Activated gamma-delta T cell (primary cell): ENCODE measurements around the gene KSR2.
"Not testable (repeated sequence)": the region's sequence is repeated elsewhere in the genome, so short reads cannot be mapped to it uniquely, and the experiment has no call there.

Experiments
- DNase-seq: peaks from one replicate; lab custom pipeline; 2025; lab: John Stamatoyannopoulos, UW

The KSR2 gene

DNA sequence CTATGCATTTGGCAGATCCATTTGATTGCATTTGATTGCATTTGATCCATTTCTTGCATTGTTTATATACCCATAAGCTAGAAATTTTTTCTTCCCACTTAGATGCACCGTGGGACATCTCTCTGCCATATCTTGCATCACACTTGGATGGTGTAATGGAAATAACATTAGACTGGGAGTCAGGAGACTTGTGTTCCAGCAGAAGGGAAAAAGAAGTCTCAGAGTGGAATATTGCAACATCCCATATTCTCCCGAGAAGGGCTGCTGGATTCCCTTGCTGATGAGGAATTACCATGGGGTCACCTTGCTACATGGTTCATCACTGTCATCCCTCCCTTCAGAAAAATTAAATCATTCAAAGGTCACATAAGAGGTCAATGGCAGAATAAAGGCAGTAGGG lies 78.1 kb downstream of the KSR2 start:
- no peak for DNase-seq

DNA sequence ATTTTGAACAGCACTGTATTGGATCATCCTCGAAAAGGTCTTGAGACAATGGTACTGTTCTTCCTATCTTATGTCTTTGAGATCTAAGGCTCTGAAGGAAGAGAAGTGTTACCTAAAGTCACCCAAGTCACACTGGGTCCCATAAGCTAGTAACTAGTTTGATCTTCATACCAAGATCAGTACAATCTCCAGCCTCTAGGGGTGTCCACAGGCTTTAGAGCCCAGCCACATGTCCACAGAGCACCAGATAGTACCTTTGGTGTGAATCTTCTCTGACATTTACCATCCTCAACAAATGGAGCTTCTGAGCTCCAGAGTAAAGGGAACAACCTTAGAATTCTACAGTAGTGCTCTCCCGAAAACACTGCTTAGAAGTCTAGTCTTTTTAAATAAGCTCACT lies 78.7 kb downstream of the KSR2 start:
- DNase-seq: no peak

DNA sequence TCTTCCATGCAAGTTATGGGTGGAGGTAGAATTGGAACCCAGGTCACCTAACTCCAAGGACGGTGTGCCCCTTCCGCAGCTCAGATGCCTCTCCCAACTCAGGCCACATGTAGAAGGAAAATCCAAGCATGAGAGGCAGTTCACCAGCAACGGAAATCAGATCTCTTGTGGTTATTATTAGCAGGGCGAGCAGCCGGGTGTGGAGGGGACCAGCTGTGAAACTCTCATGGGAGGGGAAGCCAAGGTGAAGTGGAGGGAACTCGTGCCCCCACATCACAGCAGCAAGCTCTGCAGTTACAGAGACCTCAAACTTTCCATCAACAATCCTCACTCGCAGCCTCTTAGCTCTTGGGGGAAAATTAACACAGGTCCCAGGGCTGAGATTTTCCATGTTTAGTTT lies 79.7 kb downstream of the KSR2 start:
- no peak for DNase-seq

DNA sequence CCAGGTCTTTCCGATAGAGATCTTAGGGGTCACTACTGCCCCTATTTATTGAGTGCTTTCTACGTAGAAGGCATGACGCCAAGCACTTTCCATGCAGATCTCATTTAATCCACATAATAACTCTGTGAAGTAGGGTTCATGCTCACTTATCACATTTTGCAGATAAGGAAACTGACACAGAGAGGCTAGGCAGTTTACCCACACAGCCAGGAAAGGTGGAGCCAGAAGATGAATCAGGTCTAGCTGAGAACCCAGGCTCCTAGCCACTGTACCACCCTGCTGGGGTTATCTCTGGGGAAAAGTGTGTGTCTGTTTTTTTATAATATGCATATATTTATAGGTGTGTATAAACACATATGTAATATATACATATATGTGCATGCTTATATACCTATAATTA lies 83.6 kb downstream of the KSR2 start:
- no peak for DNase-seq

DNA sequence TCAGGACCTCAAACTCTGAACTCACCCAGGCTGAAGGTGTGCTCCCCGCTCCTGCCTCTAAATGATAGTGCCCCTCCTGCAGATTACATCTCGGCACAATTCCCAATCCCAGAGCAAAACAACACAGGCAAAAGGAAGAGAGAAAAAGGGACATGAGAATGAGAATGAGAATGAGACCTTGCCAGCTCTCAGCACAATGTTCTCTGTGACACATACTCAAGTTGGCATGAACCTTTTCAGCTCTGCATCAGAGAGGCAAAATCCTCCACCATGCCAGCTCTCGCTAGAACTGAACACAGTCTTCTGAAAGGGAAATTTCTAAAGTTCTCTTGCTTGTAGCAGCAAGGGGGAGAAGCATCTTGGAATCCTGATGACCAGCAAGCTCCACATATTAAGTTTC lies 84.6 kb downstream of the KSR2 start:
- no peak for DNase-seq

DNA sequence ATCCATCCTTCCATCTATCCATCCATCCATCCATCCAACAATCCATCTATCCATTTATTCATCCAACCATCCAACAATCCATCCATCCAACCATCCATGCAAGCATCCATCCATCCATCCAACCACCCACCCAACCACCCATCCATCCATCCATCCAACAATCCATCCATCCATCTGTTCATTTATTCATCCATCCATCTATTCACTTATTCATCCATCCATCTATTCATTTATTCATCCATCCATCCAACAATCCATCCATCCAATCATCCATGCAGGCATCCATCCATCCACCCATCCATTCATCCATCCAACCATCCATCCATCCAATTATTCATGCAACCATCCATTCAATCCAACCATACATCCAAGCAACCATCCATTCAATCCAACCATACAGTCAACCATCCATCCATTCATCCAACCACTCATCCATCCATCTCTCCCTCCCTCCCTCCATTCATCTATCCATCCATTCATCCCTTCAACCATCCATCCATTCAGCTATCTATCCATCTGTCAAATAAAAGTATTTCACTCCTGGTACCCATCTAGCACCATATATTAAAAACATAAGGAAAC lies 86.1 kb downstream of the KSR2 start:
- no peak for DNase-seq

DNA sequence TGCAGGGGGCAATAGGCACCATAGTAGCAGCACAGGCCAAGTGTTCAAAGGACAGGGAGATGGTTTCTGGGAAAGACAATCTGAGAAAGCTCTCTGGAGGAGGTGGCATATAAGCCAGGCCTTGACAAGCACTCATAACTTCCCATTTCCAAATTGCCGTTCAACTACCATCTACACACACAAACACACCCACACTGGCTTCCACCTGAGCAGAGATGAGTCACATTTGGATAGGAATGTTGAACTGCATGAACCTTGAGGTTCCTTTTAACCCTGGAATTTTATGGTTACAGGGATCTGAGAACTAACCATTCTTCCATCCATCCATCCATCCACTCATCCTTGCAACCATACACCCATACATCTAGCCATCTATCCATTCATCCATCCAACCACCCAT lies 86.6 kb downstream of the KSR2 start:
- no peak for DNase-seq

DNA sequence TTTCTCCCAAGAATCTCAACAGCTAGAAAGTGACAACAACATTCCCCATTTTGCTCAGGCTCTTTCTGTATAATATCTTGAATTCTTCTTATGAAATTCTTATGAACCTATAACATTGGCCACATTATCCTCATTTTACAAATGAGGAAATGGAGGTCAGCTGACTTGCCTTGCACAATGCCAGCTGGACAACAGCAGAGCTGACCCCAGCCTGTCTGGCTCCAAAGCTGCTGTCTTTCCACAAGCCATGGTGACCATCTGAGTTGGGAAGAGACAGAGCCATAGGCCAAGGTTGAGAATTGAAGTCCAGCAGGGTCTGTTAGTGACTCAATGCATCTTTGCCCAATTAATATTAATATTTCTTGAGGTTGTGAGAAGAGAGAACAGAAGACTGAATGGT lies 87.3 kb downstream of the KSR2 start:
- no peak for DNase-seq

DNA sequence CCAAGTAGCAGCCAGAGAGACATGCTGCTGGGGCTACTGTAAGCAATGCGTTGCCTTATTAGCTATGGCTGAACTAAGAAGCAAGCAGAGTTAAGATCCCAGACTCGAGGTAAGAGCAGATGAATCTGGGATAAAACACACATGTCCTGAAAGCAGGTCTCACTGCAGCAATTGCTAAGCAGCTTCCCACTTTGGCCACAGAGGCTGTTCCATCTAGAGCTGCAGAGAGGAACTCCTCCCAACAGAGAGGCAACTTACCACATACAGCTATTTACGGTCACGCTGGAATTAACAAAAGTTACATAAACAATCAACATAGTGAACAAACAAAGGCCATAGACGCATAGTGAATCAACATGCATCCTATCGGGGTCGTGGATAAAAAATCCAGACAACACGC lies 90.2 kb downstream of the KSR2 start:
- DNase-seq: no peak

DNA sequence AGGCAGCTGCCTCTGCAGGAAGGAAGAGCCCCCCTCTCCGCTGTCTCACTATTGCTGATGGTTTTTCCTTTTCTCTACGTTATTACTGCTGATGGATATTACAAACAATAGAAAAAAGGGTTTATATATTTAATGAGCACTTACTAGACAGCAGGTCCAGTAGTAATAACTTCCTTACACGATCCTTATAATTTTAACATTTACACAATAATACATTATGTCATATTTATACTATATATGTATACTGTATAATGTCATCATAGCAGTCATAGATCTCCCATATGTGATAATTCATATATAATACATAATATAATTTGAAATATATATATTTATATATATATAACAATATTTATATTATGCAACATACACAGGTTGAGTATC lies 92.4 kb downstream of the KSR2 start:
- DNase-seq: no peak

DNA sequence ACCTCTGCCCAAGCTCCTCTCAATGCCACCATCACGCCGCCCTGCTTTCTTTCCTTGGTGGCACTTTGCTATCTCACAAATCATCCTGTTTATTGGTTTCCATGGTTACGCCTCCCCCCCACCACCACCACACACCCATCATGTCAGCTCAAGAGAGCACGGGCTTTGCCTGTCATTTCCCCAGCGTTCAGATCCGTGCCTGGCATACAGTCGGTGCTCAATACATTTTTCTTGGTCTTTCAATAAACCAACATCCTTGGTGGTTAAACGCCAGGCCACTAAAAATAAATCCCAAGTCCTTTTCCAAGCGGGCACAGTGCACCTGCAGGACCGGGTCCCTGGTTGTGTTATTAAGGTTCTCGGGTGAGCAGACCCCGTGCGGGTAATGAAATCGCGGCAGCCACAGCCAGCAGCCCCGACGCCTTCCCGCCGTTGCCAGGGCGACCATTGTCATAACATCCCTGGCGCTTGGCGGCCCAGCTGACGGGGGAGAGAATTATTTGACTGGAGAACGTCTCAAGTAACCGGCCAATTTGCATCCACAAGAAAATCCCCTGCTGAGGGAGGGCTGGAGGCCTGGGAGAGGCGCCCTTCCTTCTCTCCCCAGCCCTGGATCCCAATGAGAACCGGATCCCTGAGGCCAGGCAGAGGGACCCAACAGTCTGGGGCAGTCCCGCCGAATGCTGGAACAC lies 92.9 kb downstream of the KSR2 start:
- no peak for DNase-seq

DNA sequence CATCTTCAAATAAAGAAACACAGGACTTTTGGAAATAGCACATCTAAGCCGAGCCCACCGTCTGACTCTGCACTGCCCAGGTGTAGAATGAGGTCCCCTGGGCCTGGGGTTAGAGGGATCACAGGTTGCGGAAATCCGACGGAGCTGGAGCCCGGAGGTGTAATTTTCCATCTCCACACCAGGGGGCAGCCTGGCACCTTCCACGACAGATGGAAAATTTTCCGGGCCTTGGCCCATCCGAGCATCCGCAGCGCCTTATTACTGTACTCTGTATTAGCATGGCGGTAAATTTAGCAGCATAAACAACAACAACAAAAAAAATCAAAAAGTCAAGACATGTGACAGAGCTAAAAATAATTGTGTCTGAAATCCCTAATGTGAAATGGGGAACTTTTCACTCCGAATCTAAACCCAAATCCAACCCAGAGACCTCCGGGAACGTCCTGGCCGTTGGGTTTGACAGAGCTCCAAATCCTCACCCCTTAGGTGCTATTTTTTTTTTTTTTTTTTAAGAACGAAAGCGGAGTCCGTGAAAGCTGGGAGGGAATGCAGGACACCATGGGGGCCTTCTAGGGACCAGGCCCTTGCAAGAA lies 93.9 kb downstream of the KSR2 start:
- no peak for DNase-seq

DNA sequence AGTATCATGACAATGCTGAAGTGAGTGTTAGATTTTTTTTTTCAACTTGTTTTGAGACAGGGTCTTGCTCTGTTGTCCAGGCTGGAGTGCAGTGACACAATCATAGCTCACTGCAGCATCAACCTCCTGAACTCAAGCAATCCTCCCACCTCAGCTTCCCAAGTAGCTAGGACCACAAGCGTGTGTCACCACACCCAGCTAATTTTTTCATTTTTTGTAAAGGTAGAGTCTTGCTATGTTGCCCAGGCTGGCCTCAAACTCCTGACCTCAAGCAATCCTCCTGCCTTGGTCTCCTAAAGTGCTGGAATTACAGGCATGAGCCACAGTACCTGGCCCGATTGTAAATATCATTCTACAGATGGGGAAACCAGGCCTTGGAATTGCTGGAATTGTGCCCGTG lies 94.6 kb downstream of the KSR2 start:
- DNase-seq: not testable (repeated sequence)

DNA sequence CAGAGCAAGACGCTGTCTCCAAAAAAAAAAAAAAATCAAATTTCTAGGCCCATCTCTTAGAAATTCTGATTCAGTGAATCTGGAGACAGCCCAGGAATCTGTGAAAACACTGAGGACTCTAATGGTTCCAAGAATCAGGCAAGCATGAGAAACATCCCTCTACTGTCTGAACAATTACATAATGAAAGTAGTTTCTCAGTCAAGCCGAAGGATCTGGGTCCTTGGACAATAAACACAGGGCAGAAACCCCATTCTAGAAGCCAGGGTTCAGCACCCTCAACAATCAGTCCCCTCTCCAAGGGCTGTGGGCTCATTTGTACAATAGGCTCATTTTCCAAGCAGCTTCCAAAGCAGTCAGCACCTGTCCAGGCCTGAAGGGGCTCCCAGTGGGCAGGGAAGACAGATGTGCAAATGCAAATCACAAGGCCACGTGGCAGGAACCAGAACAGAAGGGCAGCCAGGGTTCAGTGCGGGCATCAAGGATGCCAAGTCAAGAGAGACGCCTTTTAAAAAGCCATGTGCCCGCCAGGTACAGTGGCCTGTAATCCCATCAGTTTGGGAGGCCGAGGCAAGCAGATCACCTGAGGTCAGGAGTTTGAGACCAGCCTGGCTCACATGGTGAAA lies 96.1 kb downstream of the KSR2 start:
- DNase-seq: no peak

DNA sequence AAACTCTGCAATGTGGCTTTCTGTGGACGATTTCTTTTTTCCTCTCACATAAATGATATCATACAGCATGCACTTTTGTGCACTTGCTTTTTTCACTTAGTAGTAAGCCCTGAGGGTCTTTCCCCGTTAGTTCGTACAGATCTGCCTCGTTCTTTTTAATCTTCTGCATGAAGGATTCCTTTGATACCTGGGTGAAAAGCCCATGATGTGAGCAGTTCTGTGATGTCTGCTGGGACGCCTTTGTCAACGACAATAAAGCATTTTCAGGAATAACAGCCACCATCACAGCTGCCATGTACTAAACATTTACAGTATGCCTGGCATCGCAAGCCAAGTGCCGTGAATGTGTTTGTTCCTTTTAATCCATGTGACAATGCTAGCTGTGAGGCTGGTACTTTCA lies 99.2 kb downstream of the KSR2 start:
- DNase-seq: no peak

DNA sequence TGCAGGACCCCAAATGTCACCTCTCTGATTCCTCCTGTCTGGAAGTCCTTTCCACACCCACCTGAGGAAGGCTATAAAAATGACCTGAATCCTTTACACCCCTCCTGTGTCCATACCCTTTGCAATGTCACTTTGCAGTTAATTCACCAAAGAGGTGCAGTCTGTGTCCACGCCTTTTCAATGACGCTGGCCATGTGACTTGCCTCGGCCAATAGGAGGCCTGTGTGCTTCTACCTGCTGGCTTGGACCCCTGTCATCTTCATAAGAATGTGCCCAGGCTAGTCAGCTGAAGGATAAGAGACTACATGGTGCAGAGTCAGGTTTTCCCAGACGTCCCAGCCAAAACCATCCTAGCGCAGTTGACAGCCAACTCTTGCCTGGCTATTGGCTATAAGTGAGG lies 101.4 kb downstream of the KSR2 start:
- no peak for DNase-seq

DNA sequence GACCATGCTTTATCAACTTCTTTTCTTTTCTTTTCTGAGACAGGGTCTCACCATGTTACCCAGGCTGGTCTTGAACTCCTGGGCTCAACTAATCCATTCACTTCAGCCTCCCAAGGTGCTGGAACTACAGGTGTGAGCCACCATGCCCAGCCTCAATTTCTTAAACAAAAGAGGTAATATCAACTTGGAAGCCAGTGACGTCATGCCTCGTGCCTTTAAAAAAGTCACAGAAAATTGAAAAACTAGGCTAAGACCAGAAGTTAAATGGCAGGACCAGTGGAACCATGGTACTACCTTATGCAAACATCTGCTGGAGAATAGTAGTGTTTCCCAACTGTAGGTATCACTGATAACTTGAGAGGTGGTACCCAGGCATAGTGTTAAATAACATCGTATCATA lies 103.3 kb downstream of the KSR2 start:
- no peak for DNase-seq

DNA sequence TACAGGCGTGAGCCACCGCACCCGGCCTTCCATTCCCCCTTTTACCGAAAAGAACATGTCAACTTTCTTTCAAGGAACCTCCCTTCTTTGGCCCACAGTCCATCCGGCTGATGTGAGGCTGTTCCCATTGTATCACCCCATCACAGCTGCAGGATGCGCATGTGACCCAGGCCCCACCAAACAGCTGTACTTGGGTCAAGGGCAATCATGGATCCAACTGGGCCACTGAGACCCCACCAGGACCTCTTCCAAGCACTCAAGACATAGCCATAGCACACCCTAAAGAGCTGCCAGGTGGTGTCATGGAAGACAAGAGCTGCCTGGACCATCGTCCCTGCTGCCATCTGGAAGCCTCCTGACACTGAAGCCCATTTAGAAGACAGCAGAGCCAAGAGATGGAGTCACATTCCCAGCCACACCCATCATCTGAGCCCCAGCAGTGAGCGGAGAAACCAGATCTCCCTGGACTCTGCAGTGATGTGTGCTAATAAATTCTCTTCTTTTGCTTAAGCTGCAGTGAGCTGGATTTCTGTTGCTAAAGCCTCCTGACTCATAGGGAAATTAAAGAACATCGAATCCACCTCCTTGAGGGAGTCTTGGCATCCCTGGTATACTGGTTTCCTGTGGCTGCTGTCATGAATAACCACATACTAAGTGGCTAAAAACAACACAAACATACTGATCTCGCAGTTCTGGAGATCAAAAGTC lies 105.6 kb downstream of the KSR2 start:
- no peak for DNase-seq

DNA sequence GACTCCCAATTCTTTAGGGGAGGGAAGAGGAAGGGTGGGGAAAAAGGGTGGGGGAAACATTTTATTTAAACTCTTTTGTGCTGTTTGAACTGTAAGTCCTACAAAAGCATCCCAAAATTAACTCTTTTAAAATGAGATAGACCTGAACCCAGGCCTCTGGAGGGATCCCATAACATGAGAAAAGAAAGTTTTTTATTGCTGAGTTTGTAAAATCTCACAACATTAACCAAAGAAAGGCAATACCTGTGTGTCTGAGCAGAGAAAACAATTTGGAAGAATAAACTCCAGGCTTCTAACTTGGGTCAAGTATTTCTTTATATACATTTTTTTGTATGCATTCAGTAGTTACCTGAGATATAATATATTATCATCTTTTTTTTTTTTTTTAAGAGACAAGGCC lies 107.1 kb downstream of the KSR2 start:
- no peak for DNase-seq

DNA sequence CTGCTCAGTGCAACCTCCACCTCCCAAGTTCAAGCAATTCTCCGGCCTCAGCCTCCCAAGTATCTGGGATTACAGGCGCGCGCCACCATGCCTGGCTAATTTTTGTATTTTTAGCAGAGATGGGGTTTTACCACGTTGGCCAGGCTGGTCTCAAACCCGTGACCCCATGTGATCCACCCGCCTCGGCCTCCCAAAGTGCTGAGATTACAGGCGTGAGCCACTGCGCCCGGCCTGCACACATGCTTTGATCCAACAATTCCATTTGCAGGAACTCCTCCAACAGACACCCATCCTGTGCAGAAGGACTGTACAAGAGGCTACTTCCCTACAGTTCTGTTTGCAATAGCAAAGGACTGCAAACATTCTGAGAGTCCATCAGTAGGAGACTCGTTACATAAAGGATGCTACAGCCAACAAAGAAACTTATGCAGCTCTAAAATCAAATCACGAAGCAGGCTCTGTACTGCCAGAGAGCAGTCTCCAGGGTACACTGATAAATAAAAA lies 108.0 kb downstream of the KSR2 start:
- not testable (repeated sequence) for DNase-seq

DNA sequence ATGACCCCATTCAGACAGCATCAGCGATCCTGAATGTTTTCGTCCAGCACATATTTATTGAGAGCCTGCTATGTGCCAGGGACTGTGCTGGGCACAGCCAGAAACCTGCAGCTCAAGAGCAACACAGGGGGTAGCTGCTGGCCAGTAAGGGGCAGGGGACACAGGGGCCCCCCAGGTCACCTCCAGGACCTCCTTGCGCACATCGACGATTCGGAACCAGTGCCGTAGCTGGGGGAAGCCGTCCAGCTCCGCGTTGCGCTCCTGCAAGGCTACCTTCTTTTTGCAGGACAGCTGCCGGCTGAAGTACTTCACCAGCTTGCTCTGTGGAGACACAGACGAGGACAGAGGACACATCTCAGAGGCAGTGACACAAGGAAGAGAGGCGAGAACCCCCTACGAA lies 108.7 kb downstream of the KSR2 start:
- DNase-seq: no peak
